ENCODE results near the gene CTF1. TPM values are rescaled to one million over a fixed set of nuclear protein-coding genes. Genes with fewer than 3 reads are reported as not detected.

The CTF1 gene
- total RNA-seq, 1 donor from 2014 or later: 5.1 TPM

- peaks cover 5% of the 10 kb centered on the region for H3K4me1 Mint-ChIP-seq (ENCODE audit: low read depth)
- no peaks in the 10 kb centered on the region for H3K9me3 Mint-ChIP-seq (ENCODE audit: low read depth)
- no peak for DNase-seq (ENCODE audit: low spot score, unreplicated experiment)
- TF ChIP-seq CTCF (IDR thresholded peaks at IDR 0.05; ENCODE audit: unreplicated experiment): no peak
- H3K4me3 Mint-ChIP-seq (ENCODE audit: low read depth): no peak overlapping the region
- no peaks in the 10 kb centered on the region for H3K27me3 Mint-ChIP-seq
- no peak overlapping the region for H3K27ac Mint-ChIP-seq
- H3K36me3 Mint-ChIP-seq (ENCODE audit: insufficient read depth): peaks cover 24% of the 10 kb centered on the region
Observed at GRCh38 chr16:30944352-30944751, 47.9 kb downstream of the CTF1 start.

GRCh38 chr16:30946671-30947540 lies 50.5 kb downstream of the CTF1 start:
- H3K9me3 Mint-ChIP-seq (ENCODE audit: low read depth): no peaks in the 10 kb centered on the region
- peaks cover 20% of the 10 kb centered on the region for H3K36me3 Mint-ChIP-seq (ENCODE audit: insufficient read depth)
- H3K27me3 Mint-ChIP-seq: no peaks in the 10 kb centered on the region
- TF ChIP-seq CTCF (IDR thresholded peaks at IDR 0.05; ENCODE audit: unreplicated experiment): no peak
- H3K4me3 Mint-ChIP-seq (ENCODE audit: low read depth): no peak overlapping the region
- H3K4me1 Mint-ChIP-seq (ENCODE audit: low read depth): peaks cover 15% of the 10 kb centered on the region
- DNase-seq (ENCODE audit: low spot score, unreplicated experiment): no peak
- H3K27ac Mint-ChIP-seq: peak overlapping the region; percentile 92

GRCh38 chr16:30947541-30947858 lies 51.1 kb downstream of the CTF1 start:
- Mint-ChIP-seq H3K9me3 (ENCODE audit: low read depth) (no peaks in the 10 kb centered on the region), H3K27ac (no peak overlapping the region), H3K4me1 (ENCODE audit: low read depth) (peaks cover 15% of the 10 kb centered on the region), H3K27me3 (no peaks in the 10 kb centered on the region), H3K36me3 (ENCODE audit: insufficient read depth) (peaks cover 18% of the 10 kb centered on the region), H3K4me3 (ENCODE audit: low read depth) (no peak overlapping the region)
- DNase-seq (ENCODE audit: low spot score, unreplicated experiment): no peak
- no peak for TF ChIP-seq CTCF (IDR thresholded peaks at IDR 0.05; ENCODE audit: unreplicated experiment)

GRCh38 chr16:30947859-30948666 lies 51.6 kb downstream of the CTF1 start:
- H3K36me3 Mint-ChIP-seq (ENCODE audit: insufficient read depth): peaks cover 14% of the 10 kb centered on the region
- no peaks in the 10 kb centered on the region for H3K27me3 Mint-ChIP-seq
- no peaks in the 10 kb centered on the region for H3K9me3 Mint-ChIP-seq (ENCODE audit: low read depth)

More at GRCh38 chr16:30947859-30948666, 51.6 kb downstream of the CTF1 start:
- peak; percentile 91 for DNase-seq (ENCODE audit: low spot score, unreplicated experiment)
- Mint-ChIP-seq H3K4me3 (ENCODE audit: low read depth) (peak overlapping the region; percentile 78), H3K4me1 (ENCODE audit: low read depth) (peaks cover 15% of the 10 kb centered on the region), H3K27ac (peak overlapping the region; percentile 93)
- peak; percentile 24 for TF ChIP-seq CTCF (IDR thresholded peaks at IDR 0.05; ENCODE audit: unreplicated experiment)

Measured in progenitor cell of endocrine pancreas (in vitro differentiated cells).